Forelimb muscle (tissue), 1 donor: ENCODE results near the gene MACROD1. TPM values are rescaled to one million over a fixed set of nuclear protein-coding genes. Genes with fewer than 3 reads are reported as not detected.

Source experiments
- DNase-seq: peaks from one replicate; pipeline ENCODE4 v3.0.0-alpha.2; 2013; ENCODE audit warnings: low read depth
- polyA plus RNA-seq: library from polyadenylated mRNA; unstranded; fragments of 120-200 nt; gene quantifications from one replicate; pipeline ENCODE4 v1.2.1, GENCODE V29; 2013; ENCODE audit not compliant: insufficient read length

Gene MACROD1
- polyA plus RNA-seq, 1 donor = 68.0 TPM

GRCh38 chr11:64015935-64016845 lies 149.7 kb downstream of the MACROD1 start:
- no peak for DNase-seq

GRCh38 chr11:64015510-64015909 lies 150.4 kb downstream of the MACROD1 start:
- no peak for DNase-seq

- DNase-seq = no peak
Measured at GRCh38 chr11:64014356-64014755, 151.6 kb downstream of the MACROD1 start.

GRCh38 chr11:64013141-64013896 lies 152.6 kb downstream of the MACROD1 start:
- no peak for DNase-seq

GRCh38 chr11:64011371-64011770 lies 154.5 kb downstream of the MACROD1 start:
- DNase-seq = no peak

GRCh38 chr11:64010783-64011182 lies 155.1 kb downstream of the MACROD1 start:
- no peak for DNase-seq

GRCh38 chr11:64009710-64010109 lies 156.2 kb downstream of the MACROD1 start:
- no peak for DNase-seq

- DNase-seq = no peak
Measured at GRCh38 chr11:64008914-64009633, 156.8 kb downstream of the MACROD1 start.

- DNase-seq = no peak
Measured at GRCh38 chr11:64008283-64008913, 157.5 kb downstream of the MACROD1 start.

GRCh38 chr11:64007629-64008282 lies 158.2 kb downstream of the MACROD1 start:
- no peak for DNase-seq

- DNase-seq = no peak
Measured at GRCh38 chr11:64007160-64007628, 158.7 kb downstream of the MACROD1 start.

GRCh38 chr11:64006398-64006797 lies 159.5 kb downstream of the MACROD1 start:
- no peak for DNase-seq

GRCh38 chr11:64005691-64006090 lies 160.2 kb downstream of the MACROD1 start:
- no peak for DNase-seq

GRCh38 chr11:64004590-64004984 lies 161.3 kb downstream of the MACROD1 start:
- no peak for DNase-seq

- no peak for DNase-seq
Measured at GRCh38 chr11:64003807-64004589, 161.9 kb downstream of the MACROD1 start.

GRCh38 chr11:64001484-64002420 lies 164.2 kb downstream of the MACROD1 start:
- no peak for DNase-seq

GRCh38 chr11:64000740-64001483 lies 165.0 kb downstream of the MACROD1 start:
- DNase-seq = no peak

- DNase-seq = no peak
Measured at GRCh38 chr11:64000026-64000739, 165.7 kb downstream of the MACROD1 start.
